Astrocyte (in vitro differentiated cells and primary cell): ENCODE results near the gene IL2RG.

Experiments
- EZH2 ChIP-seq: IDR thresholded peaks from 2 replicates; pipeline ENCODE4 v1.6.1; 2012; ENCODE audit warnings: mild to moderate bottlenecking, low read length, inconsistent platforms; ENCODE audit not compliant: insufficient read depth
- TF ChIP-seq, protein P1 (sequence below): IDR thresholded peaks from 2 replicates; pipeline ENCODE4 v1.5.1; 2011; ENCODE audit warnings: low read depth, mild to moderate bottlenecking, inconsistent platforms, low read length, moderate library complexity; ENCODE audit not compliant: insufficient read depth

DNA sequence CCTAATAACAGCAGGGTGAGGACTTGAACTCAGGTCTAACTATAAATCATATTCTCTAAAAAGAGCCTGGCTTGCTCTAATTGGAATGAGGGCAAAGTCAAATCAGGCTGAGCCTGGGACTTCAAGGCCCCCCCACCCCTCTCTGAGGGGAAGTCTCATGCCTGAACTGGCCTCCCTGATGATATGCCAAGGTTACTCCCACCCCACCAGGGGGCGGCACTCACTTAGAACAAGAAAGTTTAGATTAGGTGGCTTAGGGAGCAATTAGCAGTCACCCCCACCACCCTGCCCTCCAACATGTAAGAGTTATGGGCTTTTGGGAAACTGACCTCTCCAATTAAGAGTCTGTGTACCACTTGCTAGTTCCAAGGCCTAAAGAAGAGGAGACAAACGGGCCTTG is 13.1 kb downstream of the IL2RG start:
- TF ChIP-seq, protein P1, sequence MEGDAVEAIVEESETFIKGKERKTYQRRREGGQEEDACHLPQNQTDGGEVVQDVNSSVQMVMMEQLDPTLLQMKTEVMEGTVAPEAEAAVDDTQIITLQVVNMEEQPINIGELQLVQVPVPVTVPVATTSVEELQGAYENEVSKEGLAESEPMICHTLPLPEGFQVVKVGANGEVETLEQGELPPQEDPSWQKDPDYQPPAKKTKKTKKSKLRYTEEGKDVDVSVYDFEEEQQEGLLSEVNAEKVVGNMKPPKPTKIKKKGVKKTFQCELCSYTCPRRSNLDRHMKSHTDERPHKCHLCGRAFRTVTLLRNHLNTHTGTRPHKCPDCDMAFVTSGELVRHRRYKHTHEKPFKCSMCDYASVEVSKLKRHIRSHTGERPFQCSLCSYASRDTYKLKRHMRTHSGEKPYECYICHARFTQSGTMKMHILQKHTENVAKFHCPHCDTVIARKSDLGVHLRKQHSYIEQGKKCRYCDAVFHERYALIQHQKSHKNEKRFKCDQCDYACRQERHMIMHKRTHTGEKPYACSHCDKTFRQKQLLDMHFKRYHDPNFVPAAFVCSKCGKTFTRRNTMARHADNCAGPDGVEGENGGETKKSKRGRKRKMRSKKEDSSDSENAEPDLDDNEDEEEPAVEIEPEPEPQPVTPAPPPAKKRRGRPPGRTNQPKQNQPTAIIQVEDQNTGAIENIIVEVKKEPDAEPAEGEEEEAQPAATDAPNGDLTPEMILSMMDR, result peak; percentile 6
- TF ChIP-seq EZH2, result no peak
